ENCODE measurements around the gene CCL7. TPM values are rescaled to one million over a fixed set of nuclear protein-coding genes. Genes with fewer than 3 reads are reported as not detected.

CCL7 gene
- polyA plus RNA-seq, 1 donor from 2014 or later = not detected

DNA sequence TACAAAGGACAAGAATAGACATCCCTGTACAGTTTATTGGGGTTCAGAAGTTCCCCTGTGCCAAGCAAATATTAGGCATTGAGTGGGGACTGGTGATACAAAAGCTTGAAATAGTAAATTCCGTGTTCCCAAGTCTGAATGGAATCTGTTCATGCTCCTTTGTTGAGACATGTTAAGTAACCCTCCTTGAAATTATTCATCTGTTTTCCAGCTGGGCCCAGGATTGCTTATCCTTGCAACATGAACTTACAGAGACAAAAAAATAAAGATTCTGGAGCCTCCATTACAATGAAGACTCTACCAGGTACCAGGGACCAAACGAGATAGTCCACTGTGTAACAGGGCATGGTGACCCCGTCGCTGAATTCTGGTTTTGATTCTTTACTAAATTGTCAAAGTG lies 43.1 kb downstream of the CCL7 start:
- Histone ChIP-seq H3K27ac (ENCODE audit: low read length) (no peak overlapping the region), H4K20me1 (ENCODE audit: insufficient read depth) (no peaks in the 10 kb centered on the region), H3K79me2 (replicated peaks; ENCODE audit: insufficient read depth, low read length) (no peaks in the 10 kb centered on the region), H3K27me3 (ENCODE audit: insufficient read depth, low read depth, low read length) (no peaks in the 10 kb centered on the region), H3K4me2 (ENCODE audit: low read length) (no peak overlapping the region), H3F3A (ENCODE audit: insufficient read depth, low read length, poor library complexity, severe bottlenecking) (no peaks in the 10 kb centered on the region), H2AFZ (ENCODE audit: low read depth, low read length) (no peak overlapping the region), H3K9ac (ENCODE audit: low read length) (no peak overlapping the region), H3K36me3 (ENCODE audit: insufficient read depth, low read length) (no peaks in the 10 kb centered on the region), H3K4me3 (ENCODE audit: low read length) (no peak overlapping the region), H3K9me2 (ENCODE audit: insufficient read depth, low read length) (no peaks in the 10 kb centered on the region), H3K9me3 (ENCODE audit: low read length) (no peaks in the 10 kb centered on the region)
- TF ChIP-seq POLR2AphosphoS5 (IDR thresholded peaks at IDR 0.05) (no peak), SMC3 (conservative IDR thresholded peaks at IDR 0.05; ENCODE audit: poor library complexity) (no peak), MXI1 (conservative IDR thresholded peaks at IDR 0.05; ENCODE audit: poor library complexity, severe bottlenecking) (no peak), EZH2 (IDR thresholded peaks at IDR 0.05; ENCODE audit: borderline replicate concordance, insufficient read depth, low read length, poor library complexity, severe bottlenecking) (no peak), TAF1 (IDR thresholded peaks at IDR 0.05; ENCODE audit: low read depth) (no peak), EP300 (conservative IDR thresholded peaks at IDR 0.05; ENCODE audit: poor library complexity, severe bottlenecking) (no peak), RAD21 (conservative IDR thresholded peaks at IDR 0.05) (no peak)
- TF ChIP-seq, protein P1, sequence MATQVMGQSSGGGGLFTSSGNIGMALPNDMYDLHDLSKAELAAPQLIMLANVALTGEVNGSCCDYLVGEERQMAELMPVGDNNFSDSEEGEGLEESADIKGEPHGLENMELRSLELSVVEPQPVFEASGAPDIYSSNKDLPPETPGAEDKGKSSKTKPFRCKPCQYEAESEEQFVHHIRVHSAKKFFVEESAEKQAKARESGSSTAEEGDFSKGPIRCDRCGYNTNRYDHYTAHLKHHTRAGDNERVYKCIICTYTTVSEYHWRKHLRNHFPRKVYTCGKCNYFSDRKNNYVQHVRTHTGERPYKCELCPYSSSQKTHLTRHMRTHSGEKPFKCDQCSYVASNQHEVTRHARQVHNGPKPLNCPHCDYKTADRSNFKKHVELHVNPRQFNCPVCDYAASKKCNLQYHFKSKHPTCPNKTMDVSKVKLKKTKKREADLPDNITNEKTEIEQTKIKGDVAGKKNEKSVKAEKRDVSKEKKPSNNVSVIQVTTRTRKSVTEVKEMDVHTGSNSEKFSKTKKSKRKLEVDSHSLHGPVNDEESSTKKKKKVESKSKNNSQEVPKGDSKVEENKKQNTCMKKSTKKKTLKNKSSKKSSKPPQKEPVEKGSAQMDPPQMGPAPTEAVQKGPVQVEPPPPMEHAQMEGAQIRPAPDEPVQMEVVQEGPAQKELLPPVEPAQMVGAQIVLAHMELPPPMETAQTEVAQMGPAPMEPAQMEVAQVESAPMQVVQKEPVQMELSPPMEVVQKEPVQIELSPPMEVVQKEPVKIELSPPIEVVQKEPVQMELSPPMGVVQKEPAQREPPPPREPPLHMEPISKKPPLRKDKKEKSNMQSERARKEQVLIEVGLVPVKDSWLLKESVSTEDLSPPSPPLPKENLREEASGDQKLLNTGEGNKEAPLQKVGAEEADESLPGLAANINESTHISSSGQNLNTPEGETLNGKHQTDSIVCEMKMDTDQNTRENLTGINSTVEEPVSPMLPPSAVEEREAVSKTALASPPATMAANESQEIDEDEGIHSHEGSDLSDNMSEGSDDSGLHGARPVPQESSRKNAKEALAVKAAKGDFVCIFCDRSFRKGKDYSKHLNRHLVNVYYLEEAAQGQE (IDR thresholded peaks at IDR 0.05; ENCODE audit: borderline replicate concordance) = no peak
- TF ChIP-seq, protein P2, sequence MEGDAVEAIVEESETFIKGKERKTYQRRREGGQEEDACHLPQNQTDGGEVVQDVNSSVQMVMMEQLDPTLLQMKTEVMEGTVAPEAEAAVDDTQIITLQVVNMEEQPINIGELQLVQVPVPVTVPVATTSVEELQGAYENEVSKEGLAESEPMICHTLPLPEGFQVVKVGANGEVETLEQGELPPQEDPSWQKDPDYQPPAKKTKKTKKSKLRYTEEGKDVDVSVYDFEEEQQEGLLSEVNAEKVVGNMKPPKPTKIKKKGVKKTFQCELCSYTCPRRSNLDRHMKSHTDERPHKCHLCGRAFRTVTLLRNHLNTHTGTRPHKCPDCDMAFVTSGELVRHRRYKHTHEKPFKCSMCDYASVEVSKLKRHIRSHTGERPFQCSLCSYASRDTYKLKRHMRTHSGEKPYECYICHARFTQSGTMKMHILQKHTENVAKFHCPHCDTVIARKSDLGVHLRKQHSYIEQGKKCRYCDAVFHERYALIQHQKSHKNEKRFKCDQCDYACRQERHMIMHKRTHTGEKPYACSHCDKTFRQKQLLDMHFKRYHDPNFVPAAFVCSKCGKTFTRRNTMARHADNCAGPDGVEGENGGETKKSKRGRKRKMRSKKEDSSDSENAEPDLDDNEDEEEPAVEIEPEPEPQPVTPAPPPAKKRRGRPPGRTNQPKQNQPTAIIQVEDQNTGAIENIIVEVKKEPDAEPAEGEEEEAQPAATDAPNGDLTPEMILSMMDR (IDR thresholded peaks at IDR 0.05; ENCODE audit: poor library complexity, severe bottlenecking) = no peak

DNA sequence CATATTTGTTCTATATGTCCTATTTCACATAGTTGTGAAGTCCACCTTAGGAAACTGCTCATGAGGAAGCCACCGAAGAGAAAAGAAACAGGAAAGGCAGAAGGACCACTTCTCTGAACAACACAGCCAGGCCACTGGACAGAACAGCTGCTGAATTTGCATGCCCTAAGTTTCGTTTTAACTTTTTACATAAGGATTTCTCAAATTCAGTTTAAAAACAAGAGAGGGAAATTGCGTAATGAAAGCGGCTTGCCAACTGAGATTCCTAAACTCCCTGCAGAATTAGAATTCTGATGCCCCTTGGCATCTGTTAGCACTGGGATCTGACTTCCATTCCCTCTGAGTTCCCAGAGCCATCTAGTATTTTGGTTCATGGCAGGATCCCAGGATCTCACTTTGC lies 44.3 kb downstream of the CCL7 start:
- no peaks in the 10 kb centered on the region for H3K27me3 ChIP-seq (ENCODE audit: insufficient read depth, low read depth, low read length)
- TF ChIP-seq EP300 (conservative IDR thresholded peaks at IDR 0.05; ENCODE audit: poor library complexity, severe bottlenecking) (no peak), RAD21 (conservative IDR thresholded peaks at IDR 0.05) (no peak), EZH2 (IDR thresholded peaks at IDR 0.05; ENCODE audit: borderline replicate concordance, insufficient read depth, low read length, poor library complexity, severe bottlenecking) (no peak), TAF1 (IDR thresholded peaks at IDR 0.05; ENCODE audit: low read depth) (no peak)
- TF ChIP-seq, protein P2 (IDR thresholded peaks at IDR 0.05; ENCODE audit: poor library complexity, severe bottlenecking) = no peak
- H3K79me2 ChIP-seq (replicated peaks; ENCODE audit: insufficient read depth, low read length) = no peaks in the 10 kb centered on the region
- H3K9ac ChIP-seq (ENCODE audit: low read length) = no peak overlapping the region
- no peaks in the 10 kb centered on the region for H3K9me3 ChIP-seq (ENCODE audit: low read length)
- no peaks in the 10 kb centered on the region for H3F3A ChIP-seq (ENCODE audit: insufficient read depth, low read length, poor library complexity, severe bottlenecking)
- no peak overlapping the region for H2AFZ ChIP-seq (ENCODE audit: low read depth, low read length)
- no peaks in the 10 kb centered on the region for H4K20me1 ChIP-seq (ENCODE audit: insufficient read depth)
- H3K9me2 ChIP-seq (ENCODE audit: insufficient read depth, low read length) = no peaks in the 10 kb centered on the region
- H3K4me2 ChIP-seq (ENCODE audit: low read length) = no peak overlapping the region
- no peaks in the 10 kb centered on the region for H3K36me3 ChIP-seq (ENCODE audit: insufficient read depth, low read length)
- H3K27ac ChIP-seq (ENCODE audit: low read length) = no peak overlapping the region
- no peak overlapping the region for H3K4me3 ChIP-seq (ENCODE audit: low read length)

Data from neural cell (in vitro differentiated cells).